KMS-11 (cell line): Measurements from ENCODE around the gene HSD17B13.

Experiments
- H2AFZ ChIP-seq: fragments of 200-600 bp; sonication (generic); 2 replicates; pipeline ENCODE4 v1.6.1; 2016; ENCODE audit warnings: antibody characterized with exemption, mixed run types, low read depth
- H3K27ac ChIP-seq: fragments of 200-600 bp; sonication (generic); 2 replicates; pipeline ENCODE4 v1.6.1; 2016; ENCODE audit warnings: mild to moderate bottlenecking, mixed run types
- H3K27me3 ChIP-seq: fragments of 200-600 bp; sonication (generic); 2 replicates; pipeline ENCODE4 v1.6.1; 2017; ENCODE audit warnings: mild to moderate bottlenecking, low read depth, mixed run types, moderate library complexity; ENCODE audit not compliant: insufficient read depth
- H3K36me3 ChIP-seq: fragments of 200-600 bp; sonication (generic); 2 replicates; pipeline ENCODE4 v1.6.1; 2017; ENCODE audit warnings: mild to moderate bottlenecking, mixed run types; ENCODE audit not compliant: insufficient read depth
- H3K4me1 ChIP-seq: fragments of 200-600 bp; sonication (generic); 2 replicates; pipeline ENCODE4 v1.6.1; 2016; ENCODE audit warnings: mild to moderate bottlenecking, low read depth, mixed run types; ENCODE audit not compliant: poor library complexity, severe bottlenecking
- H3K4me2 ChIP-seq: fragments of 200-600 bp; sonication (generic); 2 replicates; pipeline ENCODE4 v1.7.0; 2016; ENCODE audit warnings: mild to moderate bottlenecking, mixed run types
- H3K4me3 ChIP-seq: fragments of 200-600 bp; sonication (generic); IDR thresholded peaks from 2 replicates; pipeline ENCODE4 v1.6.1; 2017; ENCODE audit warnings: low read depth, low read length, mixed read lengths; ENCODE audit not compliant: insufficient read depth
- H3K79me2 ChIP-seq: fragments of 200-600 bp; sonication (generic); 2 replicates; pipeline ENCODE4 v1.6.1; 2016; ENCODE audit warnings: low read depth, mixed run types; ENCODE audit not compliant: insufficient read depth
- H3K9ac ChIP-seq: fragments of 200-600 bp; sonication (generic); 2 replicates; pipeline ENCODE4 v1.6.1; 2016; ENCODE audit warnings: mild to moderate bottlenecking, mixed run types
- H4K20me1 ChIP-seq: fragments of 200-600 bp; sonication (generic); 2 replicates; pipeline ENCODE4 v1.6.1; 2016; ENCODE audit warnings: mild to moderate bottlenecking, mixed run types; ENCODE audit not compliant: insufficient read depth
- TF ChIP-seq, protein P1 (sequence below): fragments of 200-600 bp; sonication (generic); conservative IDR thresholded peaks from 2 replicates; pipeline ENCODE4 v1.6.1; 2017; ENCODE audit warnings: low read depth, mild to moderate bottlenecking, antibody characterized with exemption, low read length, moderate library complexity, mixed read lengths

Gene HSD17B13

DNA sequence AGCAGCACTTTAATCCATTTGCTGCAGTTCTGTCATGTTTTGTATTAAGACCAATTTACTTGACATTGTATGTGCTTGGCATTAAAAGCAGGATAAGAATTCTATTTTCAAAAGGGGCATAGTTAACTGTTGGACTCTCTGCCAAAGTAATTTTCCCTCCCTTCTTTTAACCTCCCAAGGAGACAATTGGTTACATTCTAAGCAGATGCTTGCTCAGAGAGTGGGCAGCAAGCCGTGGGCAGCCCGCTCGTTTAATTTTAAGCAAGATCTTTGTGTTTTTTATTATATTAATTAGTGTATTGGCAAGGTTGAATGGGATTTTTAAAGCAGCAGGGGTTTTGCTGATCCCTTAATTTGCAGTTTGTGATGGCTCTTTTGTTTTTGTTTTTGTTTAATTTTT, 65.2 kb downstream of the HSD17B13 start:
- H3K27ac ChIP-seq = no peak overlapping the region
- H3K4me1 ChIP-seq = no peaks in the 10 kb centered on the region
- H3K9ac ChIP-seq = no peak overlapping the region
- no peaks in the 10 kb centered on the region for H3K27me3 ChIP-seq
- no peaks in the 10 kb centered on the region for H4K20me1 ChIP-seq
- no peaks in the 10 kb centered on the region for H3K36me3 ChIP-seq
- TF ChIP-seq, protein P1, sequence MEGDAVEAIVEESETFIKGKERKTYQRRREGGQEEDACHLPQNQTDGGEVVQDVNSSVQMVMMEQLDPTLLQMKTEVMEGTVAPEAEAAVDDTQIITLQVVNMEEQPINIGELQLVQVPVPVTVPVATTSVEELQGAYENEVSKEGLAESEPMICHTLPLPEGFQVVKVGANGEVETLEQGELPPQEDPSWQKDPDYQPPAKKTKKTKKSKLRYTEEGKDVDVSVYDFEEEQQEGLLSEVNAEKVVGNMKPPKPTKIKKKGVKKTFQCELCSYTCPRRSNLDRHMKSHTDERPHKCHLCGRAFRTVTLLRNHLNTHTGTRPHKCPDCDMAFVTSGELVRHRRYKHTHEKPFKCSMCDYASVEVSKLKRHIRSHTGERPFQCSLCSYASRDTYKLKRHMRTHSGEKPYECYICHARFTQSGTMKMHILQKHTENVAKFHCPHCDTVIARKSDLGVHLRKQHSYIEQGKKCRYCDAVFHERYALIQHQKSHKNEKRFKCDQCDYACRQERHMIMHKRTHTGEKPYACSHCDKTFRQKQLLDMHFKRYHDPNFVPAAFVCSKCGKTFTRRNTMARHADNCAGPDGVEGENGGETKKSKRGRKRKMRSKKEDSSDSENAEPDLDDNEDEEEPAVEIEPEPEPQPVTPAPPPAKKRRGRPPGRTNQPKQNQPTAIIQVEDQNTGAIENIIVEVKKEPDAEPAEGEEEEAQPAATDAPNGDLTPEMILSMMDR = no peak
- H3K79me2 ChIP-seq = no peaks in the 10 kb centered on the region
- no peak overlapping the region for H2AFZ ChIP-seq
- no peak overlapping the region for H3K4me2 ChIP-seq
- no peak overlapping the region for H3K4me3 ChIP-seq

DNA sequence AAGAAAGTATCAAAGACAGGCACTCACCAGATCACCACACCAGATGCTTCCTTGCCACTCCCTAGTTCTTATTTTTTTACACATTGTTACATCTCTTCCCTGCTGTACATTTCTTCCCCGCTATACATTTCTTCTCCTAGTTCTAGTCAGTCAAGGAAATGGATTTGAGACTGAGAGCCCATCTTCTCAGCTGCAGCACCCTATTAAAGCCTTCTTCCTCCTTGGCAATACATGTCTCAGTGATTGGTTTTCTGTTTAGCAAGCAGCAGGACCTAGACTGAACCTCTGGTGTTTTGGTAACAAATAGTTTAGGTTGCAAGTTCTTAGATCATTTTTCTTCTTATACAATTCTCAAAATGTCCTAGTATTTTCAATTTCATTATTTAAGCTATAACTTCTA, 66.9 kb downstream of the HSD17B13 start:
- Histone ChIP-seq H3K9ac (no peak overlapping the region), H3K27me3 (no peaks in the 10 kb centered on the region), H3K4me1 (no peaks in the 10 kb centered on the region), H3K36me3 (no peaks in the 10 kb centered on the region), H3K4me3 (no peak overlapping the region), H2AFZ (no peak overlapping the region), H4K20me1 (no peaks in the 10 kb centered on the region), H3K27ac (no peak overlapping the region), H3K79me2 (no peaks in the 10 kb centered on the region), H3K4me2 (no peak overlapping the region)
- TF ChIP-seq, protein P1 = no peak
